GM21529 (cell line): ENCODE data around the gene HEATR9.

Source experiments
- ATAC-seq: cut with Tn5 transposase; IDR thresholded peaks from one replicate; pipeline ENCODE4 v1.9.1; 2021; ENCODE audit not compliant: unreplicated experiment

HEATR9 gene

DNA sequence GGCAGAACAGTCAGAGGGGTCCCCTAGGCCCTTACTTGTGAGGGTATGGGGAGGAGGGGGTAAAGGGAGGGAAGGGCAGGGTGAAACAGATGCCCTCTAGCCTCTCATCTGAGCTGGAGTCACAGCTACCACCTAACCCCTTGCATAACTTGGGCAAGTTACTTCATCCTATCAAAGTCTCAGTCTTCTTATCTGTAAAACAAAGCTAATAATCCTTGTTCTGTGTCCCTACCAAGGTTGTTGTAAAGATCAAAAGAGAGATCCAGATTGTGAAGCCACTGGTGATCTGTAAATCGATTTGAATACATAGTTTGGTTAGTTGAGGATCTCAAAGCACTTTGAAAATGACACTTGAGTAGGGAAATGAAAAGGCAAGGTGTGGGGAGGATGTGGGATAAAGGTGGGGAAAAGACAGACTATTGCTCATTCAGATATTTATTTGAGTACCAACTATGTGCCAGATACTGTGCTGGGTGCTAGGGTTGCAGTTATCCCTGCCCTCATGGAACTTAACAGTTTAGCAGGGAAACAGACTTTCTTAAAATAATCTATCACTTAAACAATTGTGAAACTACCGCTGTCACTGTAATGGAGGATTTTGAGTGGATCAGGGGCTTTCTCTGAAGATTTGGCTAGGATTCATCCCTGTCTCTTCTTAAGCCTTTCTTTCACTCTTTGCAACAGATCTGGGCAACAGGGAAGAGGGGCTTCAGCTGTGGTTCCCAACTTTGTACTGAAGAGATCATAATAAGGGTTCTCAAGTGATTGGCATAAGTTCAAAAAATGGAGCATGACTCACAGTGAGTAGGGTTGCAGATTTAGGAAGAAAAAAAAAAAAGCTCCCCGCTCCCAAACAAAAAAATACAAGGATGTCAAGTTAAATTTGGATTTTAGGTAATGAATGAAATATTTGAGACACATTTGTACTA, 3.0 kb downstream of the HEATR9 start:
- no peak for ATAC-seq

GRCh38 chr17:35864853-35865252, 3.8 kb downstream of the HEATR9 start:
- no peak for ATAC-seq

- no peak for ATAC-seq
These were observed 12.1 kb downstream of the HEATR9 start for GRCh38 chr17:35856603-35857002.

DNA sequence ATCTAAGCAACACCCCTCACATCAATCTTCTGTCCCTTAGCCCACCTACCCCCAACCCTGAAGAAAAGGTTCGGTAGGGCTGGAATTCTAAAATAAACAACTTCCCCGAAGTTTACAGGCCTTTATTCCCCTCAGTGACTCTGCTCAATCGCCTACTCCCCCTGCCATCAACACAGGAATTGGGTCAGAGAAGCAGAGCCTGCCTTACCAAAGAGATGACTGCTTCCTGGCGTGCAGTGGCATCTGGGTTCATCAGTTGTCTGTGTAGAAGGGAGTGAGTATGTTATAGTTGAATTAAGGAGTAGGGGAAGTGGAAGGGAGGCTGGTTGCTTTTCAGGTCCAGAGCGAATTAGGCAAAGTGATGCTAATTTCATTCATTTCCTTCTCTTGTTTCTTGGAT, 12.7 kb downstream of the HEATR9 start:
- no peak for ATAC-seq

DNA sequence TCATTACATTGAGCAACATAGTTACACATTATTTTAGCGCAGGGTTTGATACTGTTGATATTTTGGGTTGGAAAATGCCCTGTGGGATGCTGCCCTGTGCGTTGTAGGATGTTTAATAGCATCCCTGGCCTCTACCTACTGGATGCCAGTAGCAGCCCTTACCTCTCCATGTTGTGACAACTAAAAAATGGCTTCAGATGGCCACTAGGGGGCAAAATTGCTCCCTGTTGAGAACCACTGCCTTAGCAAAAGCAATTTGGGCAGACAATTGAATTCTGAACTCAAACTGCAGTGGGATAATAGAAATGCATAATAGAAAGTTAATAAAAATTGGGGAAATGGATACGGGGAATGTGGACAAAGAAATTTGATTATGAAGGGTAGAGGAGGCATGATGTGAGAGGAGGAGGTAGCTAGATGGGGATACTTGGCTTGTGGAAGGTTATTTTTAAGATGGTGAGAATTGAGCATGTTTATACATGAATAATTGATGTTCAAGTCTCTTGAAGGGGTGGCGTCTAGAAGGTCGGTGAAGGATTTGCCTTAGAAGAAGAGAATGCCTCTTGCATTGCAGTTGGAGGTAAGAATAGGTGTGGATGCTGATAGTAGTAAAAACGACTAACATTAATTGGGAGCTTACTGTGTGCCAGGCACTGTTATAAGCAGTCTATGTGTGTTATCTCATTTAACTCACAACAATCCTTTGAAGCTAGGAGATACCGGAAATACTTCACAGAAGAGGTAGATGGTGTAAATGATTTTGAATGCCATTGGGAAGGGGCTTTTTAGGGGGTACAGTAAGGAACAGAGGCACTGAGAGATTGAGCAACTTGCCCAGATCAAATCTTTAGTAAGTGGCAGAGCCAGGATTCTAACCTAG, 19.0 kb downstream of the HEATR9 start:
- no peak for ATAC-seq

DNA sequence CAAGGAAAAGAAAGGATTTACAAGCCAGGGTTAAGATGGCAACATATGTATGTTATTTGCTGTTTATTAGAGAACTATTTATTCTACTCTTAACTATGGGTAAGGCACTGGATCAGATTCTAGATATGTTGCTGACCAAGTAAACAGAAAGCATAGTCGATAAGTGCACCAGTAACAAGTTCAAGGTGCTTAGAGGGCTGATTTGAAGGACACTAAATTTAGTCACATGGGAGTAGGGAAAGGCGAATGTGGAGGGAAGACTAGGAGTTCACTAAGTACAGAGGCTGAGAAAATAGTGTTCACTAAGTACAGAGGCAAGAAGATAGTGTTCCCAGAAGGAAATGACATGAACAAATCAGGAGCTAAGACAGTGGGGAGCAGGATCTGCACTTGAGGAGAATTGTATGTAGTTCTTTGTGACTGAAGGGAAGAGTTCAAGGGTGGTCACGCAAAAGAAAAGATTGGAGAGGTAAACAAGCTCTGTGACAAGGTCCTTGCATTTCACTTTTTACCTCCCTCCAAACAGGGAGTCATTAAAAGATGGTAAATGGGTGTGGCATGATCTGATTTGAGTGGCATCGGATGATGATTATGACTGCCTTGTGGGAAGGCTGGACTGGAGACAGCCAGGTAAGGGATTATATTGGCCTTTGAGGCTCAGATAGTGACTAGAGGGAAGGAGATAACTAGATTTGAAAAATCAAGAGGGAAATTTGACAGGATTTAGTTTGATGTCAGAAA, 20.9 kb downstream of the HEATR9 start:
- no peak for ATAC-seq

DNA sequence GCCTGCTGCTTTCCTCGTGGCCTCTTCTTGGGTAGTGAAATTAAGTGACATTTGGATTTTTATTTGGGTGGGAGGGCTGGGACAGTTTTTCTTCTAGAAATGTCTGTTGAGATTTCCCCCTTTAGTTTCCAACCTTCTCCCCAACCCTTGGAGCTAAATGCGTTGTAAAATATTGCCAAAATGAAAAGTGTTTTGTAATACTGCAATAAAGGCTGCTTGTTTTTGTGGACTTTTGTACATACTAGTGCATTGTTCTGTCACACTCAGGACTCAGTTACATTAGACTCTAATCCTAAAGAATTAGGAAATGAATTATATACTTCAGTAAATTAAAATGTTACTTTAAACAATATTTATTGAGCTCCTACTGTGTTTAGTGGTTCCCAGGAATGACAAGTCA, 21.7 kb downstream of the HEATR9 start:
- ATAC-seq: no peak

DNA sequence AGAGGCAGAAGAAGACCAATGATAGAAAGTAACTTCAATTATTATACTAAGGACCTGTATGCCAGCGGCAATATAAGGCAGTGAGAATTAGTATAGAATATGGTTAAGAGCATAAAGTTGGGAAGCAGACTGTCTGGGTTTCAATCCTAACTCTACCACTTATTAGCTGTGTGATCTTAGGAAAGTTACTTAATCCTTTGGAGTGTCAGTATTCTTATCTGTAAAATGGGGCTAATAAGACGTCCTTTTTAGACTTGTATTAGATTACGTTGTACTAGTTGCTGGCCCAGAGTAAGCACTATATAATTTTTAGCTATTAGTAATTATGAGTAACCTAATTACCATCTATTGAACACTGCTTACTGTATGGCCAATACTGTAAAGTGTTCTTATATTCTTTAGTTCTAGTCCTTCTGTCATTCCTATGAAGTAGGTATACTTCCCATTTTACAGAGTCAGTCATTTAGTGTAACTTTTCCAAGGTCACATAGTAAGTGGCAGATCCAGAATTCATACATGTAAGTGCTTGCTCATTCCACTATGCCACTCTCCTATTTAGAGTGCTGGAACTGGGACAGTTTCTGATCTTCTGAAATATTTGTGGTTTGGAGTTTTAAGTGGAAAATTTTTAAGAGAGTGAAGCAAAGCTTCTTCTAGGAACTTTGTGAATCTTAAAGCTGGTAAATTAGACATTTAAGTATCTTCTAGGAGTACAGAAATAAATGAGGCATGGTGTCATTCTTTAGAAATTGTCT, 22.5 kb downstream of the HEATR9 start:
- no peak for ATAC-seq

- ATAC-seq: no peak
These were observed 24.1 kb downstream of the HEATR9 start for GRCh38 chr17:35844547-35844946.

DNA sequence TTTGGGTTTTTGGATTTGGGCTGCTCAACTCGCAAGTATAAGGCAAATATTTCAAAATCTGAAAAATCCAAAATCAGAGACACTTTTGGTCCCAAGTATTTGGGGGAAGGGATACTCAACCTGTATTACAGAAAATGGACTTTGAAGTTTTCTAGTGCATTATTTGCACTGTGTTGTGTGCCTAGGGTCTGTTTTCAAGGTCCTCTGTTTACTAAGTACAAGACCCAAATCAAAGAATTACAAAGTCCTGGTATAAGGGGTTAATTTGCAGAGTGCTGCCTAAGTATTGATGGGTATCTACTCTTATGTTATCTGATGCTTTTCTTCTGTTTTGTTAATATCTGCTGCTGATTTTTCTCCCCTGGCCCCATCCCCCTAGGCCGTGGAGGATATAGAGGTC, 25.0 kb downstream of the HEATR9 start:
- no peak for ATAC-seq

DNA sequence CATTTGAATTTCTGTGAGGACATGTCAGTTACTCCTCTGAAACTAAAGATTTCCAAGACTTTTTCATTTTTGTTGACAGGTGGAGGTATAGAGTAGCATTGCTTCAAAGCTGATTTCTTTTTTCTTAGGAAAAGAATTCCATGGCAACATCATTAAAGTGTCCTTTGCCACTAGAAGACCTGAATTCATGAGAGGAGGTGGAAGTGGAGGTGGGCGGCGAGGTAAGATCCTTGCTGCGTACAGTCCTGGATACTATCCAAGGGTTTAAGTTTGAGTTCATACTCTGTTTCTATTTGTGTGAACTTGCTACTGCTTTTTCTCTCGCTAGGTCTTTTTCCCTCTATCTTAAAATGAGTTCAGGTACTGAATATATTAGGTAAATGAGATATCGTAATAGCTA, 26.5 kb downstream of the HEATR9 start:
- no peak for ATAC-seq

DNA sequence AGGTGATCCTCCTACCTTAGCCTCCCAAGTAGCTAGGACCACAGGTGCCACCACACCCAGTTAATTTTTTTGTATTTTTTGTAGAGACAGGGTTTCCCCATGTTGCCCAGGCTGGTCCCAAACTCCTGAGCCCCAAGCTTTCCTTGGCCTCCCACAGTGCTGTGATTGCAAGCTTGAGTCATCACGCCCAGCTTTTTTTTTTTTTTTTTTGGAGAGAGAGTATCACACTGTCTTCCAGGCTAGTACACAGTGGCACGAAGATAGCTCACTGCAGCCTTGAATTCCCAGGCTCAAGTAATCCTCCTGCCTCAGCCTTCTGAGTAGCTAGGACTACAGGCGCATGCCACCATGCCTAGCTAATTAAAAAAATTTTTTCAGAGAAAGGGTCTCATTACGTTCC, 27.2 kb downstream of the HEATR9 start:
- no peak for ATAC-seq

DNA sequence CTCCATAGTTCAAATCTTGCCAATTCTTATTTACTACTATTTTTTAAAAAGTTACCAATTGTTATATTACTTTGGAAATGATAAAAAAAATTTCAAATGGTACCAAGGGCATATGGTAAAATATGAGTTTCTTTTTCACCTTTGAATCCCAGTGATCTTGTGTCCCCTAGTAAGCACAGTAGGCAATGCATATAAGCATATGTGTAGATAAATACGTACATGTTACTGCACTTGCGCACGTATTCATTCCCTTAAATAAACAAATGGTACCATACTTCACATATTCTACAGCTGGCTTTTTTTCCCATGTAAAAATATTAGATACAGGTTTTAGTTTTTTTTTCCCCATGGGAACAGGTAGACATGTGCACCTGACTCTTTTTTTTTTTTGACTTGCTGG, 27.6 kb downstream of the HEATR9 start:
- ATAC-seq: no peak

DNA sequence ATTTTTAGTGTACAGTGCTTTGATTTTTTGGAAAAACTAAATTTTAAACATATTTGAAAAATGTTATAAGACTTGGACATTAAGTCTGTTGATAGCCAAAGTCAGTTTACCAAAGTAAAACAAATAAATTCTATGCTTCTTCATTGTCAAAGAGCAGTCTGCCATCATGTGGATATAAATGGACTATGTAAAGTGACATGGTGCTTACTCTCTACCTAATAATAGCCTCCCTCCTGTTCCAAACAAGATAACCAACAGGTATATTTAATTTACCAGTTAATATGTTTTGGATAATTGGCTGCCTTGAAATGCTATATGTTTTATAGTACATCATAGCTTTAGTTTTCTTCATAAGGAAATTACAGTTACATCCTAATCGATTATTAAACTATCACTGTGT, 43.5 kb downstream of the HEATR9 start:
- ATAC-seq: no peak

DNA sequence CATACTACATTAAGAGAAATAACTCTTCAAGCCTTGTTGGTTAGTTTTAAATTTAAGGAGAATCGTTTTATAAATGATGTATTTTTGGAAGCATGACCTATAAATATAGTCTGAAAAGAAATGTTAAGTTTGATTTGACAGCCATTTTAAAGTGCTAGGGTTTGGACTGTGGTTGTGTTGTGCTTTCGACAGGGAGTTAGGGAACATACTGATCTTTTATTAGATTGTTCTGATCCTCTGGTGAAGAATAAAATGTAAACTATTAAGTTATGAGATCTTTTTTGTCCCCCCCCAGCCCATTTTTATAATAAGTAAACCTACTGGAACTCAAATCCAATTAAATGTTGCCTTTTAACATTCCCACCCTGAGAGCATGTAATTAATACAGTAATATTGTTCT, 47.4 kb downstream of the HEATR9 start:
- no peak for ATAC-seq

DNA sequence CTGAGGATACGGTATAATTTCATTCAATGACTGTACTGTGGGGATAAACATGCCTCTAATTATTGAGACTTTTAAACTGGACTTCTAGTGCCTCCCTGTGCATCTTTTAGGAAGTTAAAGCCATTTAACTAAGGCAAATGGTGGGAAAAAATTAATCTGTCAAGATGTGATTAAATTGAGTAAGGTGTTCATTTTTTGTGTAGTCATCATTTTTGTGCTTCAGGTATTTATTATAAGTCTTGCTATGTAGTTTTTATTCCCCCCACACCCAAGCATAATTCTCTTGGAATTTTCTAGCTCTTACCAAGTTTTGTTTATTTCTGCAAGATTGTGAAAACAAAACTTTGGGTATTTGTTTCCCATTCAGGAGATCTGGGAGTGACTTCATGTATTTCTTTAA, 49.2 kb downstream of the HEATR9 start:
- ATAC-seq: no peak

GRCh38 chr17:35817196-35817595, 51.5 kb downstream of the HEATR9 start:
- ATAC-seq: no peak

DNA sequence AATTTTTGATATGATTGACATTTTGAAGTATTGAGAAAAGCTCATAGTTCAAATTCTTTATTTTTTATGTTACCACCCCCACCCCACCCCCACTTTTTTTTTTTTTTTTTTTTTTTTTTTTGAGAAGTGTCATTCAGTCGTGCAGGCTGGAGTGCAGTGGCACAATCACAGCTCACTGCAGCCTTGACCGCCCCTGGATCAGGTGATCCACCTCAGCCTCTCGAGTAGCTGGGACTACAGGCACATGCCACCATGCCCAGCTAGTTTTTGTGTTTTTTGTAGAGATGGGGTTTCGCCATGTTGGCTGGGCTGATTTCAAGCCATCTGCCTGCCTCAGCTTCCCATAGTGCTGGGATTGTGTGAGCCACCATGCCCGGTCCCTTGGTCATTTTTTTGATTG, 52.0 kb downstream of the HEATR9 start:
- ATAC-seq: no peak

- ATAC-seq: no peak
These were observed 56.2 kb downstream of the HEATR9 start for GRCh38 chr17:35812456-35812855.

DNA sequence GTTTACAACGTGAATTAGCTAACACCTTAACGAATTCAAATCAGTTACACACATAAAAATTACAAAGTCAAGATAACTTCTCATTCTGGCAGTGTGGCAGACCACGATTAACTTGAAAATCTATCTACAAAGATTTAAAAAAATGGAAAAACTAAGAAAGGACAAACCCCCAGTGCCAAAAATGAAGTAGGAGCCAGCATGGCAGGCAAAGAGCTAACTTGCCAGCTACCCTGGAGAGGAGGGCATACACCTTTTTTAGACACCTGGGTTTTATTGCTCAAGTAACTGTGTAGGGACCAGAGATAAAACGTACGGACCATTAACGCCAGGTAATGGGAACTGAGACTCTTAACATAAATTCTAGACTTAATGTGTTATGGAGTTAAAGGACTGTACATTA, 56.9 kb downstream of the HEATR9 start:
- no peak for ATAC-seq
